ENCODE data around the gene CRYBG1.
"Not testable (repeated sequence)": the region's sequence is repeated elsewhere in the genome, so short reads cannot be mapped to it uniquely, and the experiment has no call there.

Gene CRYBG1

DNA sequence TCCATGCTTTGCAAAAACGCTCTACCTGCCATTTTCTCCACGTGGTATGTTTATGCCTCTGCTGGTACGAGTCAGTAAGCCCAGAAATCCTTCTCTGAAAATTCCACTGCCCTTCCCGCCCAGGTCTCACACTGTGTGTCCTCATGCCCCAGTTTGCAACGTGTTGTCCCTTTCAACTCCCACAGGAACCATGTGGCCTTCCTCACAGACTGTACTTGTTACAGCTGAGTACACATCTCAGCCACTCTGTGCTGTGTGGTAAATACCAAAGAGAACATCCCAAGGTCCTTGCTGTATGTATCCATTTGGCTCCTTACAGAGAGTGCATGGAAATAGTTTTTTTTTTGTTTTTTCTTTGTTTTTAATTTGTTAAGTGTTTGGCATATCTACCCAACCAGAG is 211.9 kb downstream of the CRYBG1 start:
- TF ChIP-seq, protein P1, sequence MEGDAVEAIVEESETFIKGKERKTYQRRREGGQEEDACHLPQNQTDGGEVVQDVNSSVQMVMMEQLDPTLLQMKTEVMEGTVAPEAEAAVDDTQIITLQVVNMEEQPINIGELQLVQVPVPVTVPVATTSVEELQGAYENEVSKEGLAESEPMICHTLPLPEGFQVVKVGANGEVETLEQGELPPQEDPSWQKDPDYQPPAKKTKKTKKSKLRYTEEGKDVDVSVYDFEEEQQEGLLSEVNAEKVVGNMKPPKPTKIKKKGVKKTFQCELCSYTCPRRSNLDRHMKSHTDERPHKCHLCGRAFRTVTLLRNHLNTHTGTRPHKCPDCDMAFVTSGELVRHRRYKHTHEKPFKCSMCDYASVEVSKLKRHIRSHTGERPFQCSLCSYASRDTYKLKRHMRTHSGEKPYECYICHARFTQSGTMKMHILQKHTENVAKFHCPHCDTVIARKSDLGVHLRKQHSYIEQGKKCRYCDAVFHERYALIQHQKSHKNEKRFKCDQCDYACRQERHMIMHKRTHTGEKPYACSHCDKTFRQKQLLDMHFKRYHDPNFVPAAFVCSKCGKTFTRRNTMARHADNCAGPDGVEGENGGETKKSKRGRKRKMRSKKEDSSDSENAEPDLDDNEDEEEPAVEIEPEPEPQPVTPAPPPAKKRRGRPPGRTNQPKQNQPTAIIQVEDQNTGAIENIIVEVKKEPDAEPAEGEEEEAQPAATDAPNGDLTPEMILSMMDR (IDR thresholded peaks at IDR 0.05; ENCODE audit: control extremely low read depth, extremely low read depth, low read depth, missing control alignments) = no peak
- ChIA-PET CTCF (interaction anchor here (1.2 to 16.6 kb wide), 6 partner anchors 9 to 425 kb away, joined by 3 to 292 read pairs (median 3); no protein-coding TSS in a partner anchor), POLR2A (no interaction called here)
- no peak for DNase-seq (ENCODE audit: extremely low spot score)

DNA sequence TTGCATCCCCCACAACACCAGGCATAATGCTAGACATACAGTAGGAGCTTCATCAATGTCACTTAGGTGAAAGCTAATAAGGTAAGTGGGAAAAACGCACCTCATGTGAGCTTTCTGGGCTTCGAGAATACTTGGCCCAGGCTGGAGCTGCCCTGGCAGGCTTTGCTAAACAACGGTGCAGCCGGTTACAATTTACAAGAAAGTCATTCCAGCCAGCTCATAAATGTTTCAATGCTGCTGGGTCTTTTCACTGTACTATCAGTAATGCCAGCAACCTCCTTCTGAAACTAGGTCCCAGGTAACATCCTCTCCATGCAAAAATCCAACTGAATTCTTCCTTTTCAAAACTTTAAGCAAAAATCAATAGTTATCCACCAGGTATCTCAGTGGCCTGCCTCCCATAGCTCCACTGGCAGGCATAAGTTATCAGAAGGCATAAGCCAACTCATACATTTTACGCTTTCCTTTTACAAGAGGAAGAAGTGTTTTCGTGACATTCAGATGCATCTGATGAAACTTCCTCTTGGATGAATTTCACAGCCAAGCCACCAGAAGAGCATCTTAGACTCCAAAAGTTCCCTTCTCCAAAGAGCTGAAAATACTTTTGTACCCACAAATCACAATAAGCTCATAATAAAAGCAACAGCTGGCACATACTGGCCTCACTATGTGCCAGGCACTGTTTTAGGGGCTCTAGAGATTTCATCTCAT is 212.5 kb downstream of the CRYBG1 start:
- ChIA-PET CTCF (interaction anchor here (1.0 to 16.6 kb wide), 6 partner anchors 10 to 425 kb away, joined by 3 to 292 read pairs (median 4); no protein-coding TSS in a partner anchor), POLR2A (no interaction called here)
- TF ChIP-seq, protein P1 (IDR thresholded peaks at IDR 0.05; ENCODE audit: control extremely low read depth, extremely low read depth, low read depth, missing control alignments) = no peak
- DNase-seq (ENCODE audit: extremely low spot score) = no peak

GRCh38 chr6:106574741-106575458 is 214.4 kb downstream of the CRYBG1 start:
- ChIA-PET CTCF (interaction anchor here (2.2 to 16.6 kb wide), 2 partner anchors 8 to 129 kb away, joined by 10 to 292 read pairs; no protein-coding TSS in a partner anchor), POLR2A (no interaction called here)
- TF ChIP-seq, protein P1 (IDR thresholded peaks at IDR 0.05; ENCODE audit: control extremely low read depth, extremely low read depth, low read depth, missing control alignments) = no peak
- no peak for DNase-seq (ENCODE audit: extremely low spot score)

DNA sequence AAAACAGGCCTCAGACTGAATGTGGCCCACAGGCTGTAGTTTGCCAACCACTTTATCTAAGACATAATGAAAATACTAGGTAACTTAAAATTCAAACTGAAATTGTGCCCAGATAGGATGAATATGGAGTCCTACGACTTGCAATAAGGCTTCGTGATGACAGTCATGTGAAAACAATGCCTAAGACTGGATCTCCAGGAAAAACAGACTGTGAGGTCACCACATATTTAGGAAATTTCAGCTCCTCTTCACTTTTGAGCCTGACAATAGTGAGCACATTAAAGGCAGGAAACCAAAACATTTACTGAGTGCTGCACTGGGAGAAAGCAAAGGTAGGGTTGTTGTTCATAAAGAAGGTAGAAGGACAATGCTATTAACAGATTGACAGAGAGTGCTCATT is 218.8 kb downstream of the CRYBG1 start:
- TF ChIP-seq, protein P1 (IDR thresholded peaks at IDR 0.05; ENCODE audit: control extremely low read depth, extremely low read depth, low read depth, missing control alignments) = no peak
- ChIA-PET POLR2A (no interaction called here), CTCF (interaction anchor here (0.6 to 2.7 kb wide), 6 partner anchors 8 to 400 kb away, joined by 3 to 11 read pairs (median 4); no protein-coding TSS in a partner anchor)
- no peak for DNase-seq (ENCODE audit: extremely low spot score)

- ChIA-PET CTCF (interaction anchor here (0.7 to 2.2 kb wide), 4 partner anchors 15 to 395 kb away, joined by 3 to 5 read pairs (median 4); no protein-coding TSS in a partner anchor), POLR2A (no interaction called here)
- TF ChIP-seq, protein P1 (IDR thresholded peaks at IDR 0.05; ENCODE audit: control extremely low read depth, extremely low read depth, low read depth, missing control alignments) = no peak
- DNase-seq (ENCODE audit: extremely low spot score) = no peak
Observed at GRCh38 chr6:106581468-106581867, 221.0 kb downstream of the CRYBG1 start.

DNA sequence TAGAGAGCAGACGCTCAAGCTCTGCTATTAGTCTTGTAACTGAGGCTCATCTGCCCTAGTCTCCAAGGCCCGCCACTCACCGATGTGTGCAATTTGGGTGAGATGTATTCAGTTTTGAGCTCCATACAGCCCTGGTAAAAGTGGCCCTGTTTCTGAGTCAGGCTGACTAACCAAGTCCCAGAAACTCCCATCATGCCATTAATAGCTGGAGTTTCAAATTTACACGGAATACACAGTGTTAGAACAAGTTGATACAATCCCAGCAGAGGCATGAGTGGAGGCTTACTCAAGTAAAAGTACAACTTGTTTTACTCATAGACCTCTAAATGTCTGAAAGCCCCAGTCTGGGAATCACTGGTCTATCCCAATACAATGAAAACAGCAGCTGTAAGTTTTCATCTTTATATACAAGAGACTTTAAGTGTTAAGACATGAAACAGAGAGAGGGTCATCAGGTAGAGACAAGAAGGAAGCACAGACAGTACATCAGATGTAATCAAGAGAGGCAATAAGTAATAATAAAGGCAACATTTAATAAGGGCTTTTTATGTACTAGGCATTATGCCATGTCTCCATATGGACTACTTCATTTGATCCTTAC is 226.4 kb downstream of the CRYBG1 start:
- POLR2A ChIA-PET = no interaction called here
- TF ChIP-seq, protein P1 (IDR thresholded peaks at IDR 0.05; ENCODE audit: control extremely low read depth, extremely low read depth, low read depth, missing control alignments) = no peak
- CTCF ChIA-PET = interaction anchor here (1.0 to 2.2 kb wide), 4 partner anchors 17 to 410 kb away, joined by 4 to 7 read pairs (median 4); no protein-coding TSS in a partner anchor
- DNase-seq (ENCODE audit: extremely low spot score) = no peak

DNA sequence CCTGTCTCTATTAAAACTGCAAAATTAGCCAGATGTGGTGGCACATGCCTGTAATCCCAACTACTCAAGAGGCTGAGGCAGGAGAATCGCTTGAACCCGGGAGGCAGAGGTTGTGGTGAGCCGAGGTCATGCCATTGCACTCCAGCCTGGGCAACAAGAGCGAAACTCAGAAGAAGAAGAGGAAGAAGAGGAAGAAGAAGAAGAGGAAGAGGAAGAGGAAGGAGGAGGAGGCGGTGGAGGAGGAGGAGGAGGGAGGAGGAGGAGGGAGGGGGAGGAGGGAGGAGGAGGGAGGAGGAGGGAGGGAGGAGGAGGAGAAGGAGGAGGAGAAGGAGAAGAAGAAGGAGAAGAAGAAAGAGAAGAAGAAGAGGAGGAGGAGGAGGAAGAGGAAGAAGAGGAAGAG is 228.4 kb downstream of the CRYBG1 start:
- DNase-seq (ENCODE audit: extremely low spot score); POLR2A ChIA-PET: not testable (repeated sequence)
- CTCF ChIA-PET = interaction anchor here (1.2 kb wide), 1 partner anchor 144 kb away, joined by 3 read pairs; no protein-coding TSS in a partner anchor
